OCI-LY3 (cell line): ENCODE data around the gene KRT9.

ENCODE experiments used
- H2AFZ ChIP-seq: fragments of 200-600, 300-600 bp; shearing (Covaris generic); 2 replicates; pipeline ENCODE4 v1.6.0; 2014; ENCODE audit warnings: antibody characterized with exemption, low read depth, low read length
- H3K27ac ChIP-seq: fragments of 200-600, 300-600 bp; sonication (generic); 2 replicates; pipeline ENCODE4 v1.5.1; 2014; ENCODE audit warnings: mild to moderate bottlenecking, low read length, moderate library complexity, mixed read lengths
- H3K27me3 ChIP-seq: fragments of 200-600, 300-600 bp; sonication (generic); 2 replicates; pipeline ENCODE4 v1.6.1; 2014; ENCODE audit warnings: low read depth, low read length, mixed read lengths
- H3K36me3 ChIP-seq: fragments of 200-600, 300-600 bp; sonication (generic); replicated peaks from 2 replicates; pipeline ENCODE3; 2014; ENCODE audit warnings: low read depth, low read length, mixed read lengths
- H3K4me1 ChIP-seq: fragments of 300-600, 200-600 bp; sonication (generic); 2 replicates; pipeline ENCODE4 v1.6.1; 2014; ENCODE audit warnings: low read length, mixed read lengths
- H3K4me2 ChIP-seq: fragments of 200-600, 300-600 bp; sonication (generic); 2 replicates; pipeline ENCODE4 v1.6.1; 2014; ENCODE audit warnings: low read length, mixed read lengths
- H3K4me3 ChIP-seq: fragments of 300-600, 200-600 bp; sonication (generic); 2 replicates; pipeline ENCODE4 v1.5.1; 2014; ENCODE audit warnings: antibody characterized with exemption, mild to moderate bottlenecking, low read length, moderate library complexity
- H3K79me2 ChIP-seq: fragments of 300-600, 200-600 bp; shearing (Covaris generic); 2 replicates; pipeline ENCODE4 v1.6.1; 2014; ENCODE audit warnings: mild to moderate bottlenecking, low read length, mixed read lengths
- H3K9ac ChIP-seq: fragments of 300-600, 200-600 bp; shearing (Covaris generic); 2 replicates; pipeline ENCODE4 v1.6.0; 2014; ENCODE audit warnings: mild to moderate bottlenecking, low read length, moderate library complexity
- H3K9me3 ChIP-seq: fragments of 200-600, 300-600 bp; shearing (Covaris generic); 2 replicates; pipeline ENCODE4 v1.6.1; 2014; ENCODE audit warnings: low read length, mixed read lengths; ENCODE audit not compliant: insufficient read depth
- H4K20me1 ChIP-seq: fragments of 200-600, 300-600 bp; sonication (generic); 2 replicates; pipeline ENCODE4 v1.6.1; 2016; ENCODE audit warnings: low read length, mixed read lengths; ENCODE audit not compliant: insufficient read depth
- EZH2phosphoT487 ChIP-seq: fragments of 200-600 bp; shearing (Covaris generic); IDR thresholded peaks from 2 replicates; pipeline ENCODE4 v1.6.1; 2018; ENCODE audit warnings: antibody characterized with exemption, mixed run types, low read depth
- TF ChIP-seq, protein P1 (sequence below): fragments of 200-600, 300-600 bp; sonication (generic); IDR thresholded peaks from 2 replicates; pipeline ENCODE4 v1.5.1; 2014; ENCODE audit warnings: antibody characterized with exemption, low read length, low read depth

KRT9 gene

DNA sequence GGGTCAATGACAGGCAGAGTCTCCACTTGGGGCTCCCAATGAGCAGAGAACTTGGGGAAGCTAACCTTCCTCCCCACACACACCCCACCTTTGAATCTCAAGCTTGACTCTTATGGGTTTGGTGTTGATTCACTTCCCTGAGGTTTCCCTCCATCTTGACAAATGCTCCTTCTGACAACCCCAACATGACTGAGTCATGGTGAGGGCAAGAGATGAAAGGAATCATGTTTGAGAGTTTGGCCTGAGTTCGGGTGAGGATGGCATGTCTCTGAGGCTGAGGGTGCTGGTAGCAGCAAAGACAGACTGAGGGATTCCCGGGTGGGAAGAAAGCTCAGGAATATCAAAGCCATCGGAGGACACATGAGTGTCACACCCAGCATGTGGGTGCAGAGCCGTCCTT lies 18.7 kb downstream of the KRT9 start:
- TF ChIP-seq, protein P1, sequence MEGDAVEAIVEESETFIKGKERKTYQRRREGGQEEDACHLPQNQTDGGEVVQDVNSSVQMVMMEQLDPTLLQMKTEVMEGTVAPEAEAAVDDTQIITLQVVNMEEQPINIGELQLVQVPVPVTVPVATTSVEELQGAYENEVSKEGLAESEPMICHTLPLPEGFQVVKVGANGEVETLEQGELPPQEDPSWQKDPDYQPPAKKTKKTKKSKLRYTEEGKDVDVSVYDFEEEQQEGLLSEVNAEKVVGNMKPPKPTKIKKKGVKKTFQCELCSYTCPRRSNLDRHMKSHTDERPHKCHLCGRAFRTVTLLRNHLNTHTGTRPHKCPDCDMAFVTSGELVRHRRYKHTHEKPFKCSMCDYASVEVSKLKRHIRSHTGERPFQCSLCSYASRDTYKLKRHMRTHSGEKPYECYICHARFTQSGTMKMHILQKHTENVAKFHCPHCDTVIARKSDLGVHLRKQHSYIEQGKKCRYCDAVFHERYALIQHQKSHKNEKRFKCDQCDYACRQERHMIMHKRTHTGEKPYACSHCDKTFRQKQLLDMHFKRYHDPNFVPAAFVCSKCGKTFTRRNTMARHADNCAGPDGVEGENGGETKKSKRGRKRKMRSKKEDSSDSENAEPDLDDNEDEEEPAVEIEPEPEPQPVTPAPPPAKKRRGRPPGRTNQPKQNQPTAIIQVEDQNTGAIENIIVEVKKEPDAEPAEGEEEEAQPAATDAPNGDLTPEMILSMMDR = no peak
- TF ChIP-seq EZH2phosphoT487 = no peak
- H3K9me3 ChIP-seq = no peaks in the 10 kb centered on the region
- no peak overlapping the region for H2AFZ ChIP-seq
- no peak overlapping the region for H3K4me3 ChIP-seq
- H3K27ac ChIP-seq = no peak overlapping the region
- H3K36me3 ChIP-seq = no peaks in the 10 kb centered on the region
- no peaks in the 10 kb centered on the region for H3K79me2 ChIP-seq
- H3K4me2 ChIP-seq = no peak overlapping the region
- H3K27me3 ChIP-seq = peaks cover 29% of the 10 kb centered on the region
- no peaks in the 10 kb centered on the region for H4K20me1 ChIP-seq
- H3K9ac ChIP-seq = no peak overlapping the region
- H3K4me1 ChIP-seq = peaks cover 7% of the 10 kb centered on the region

DNA sequence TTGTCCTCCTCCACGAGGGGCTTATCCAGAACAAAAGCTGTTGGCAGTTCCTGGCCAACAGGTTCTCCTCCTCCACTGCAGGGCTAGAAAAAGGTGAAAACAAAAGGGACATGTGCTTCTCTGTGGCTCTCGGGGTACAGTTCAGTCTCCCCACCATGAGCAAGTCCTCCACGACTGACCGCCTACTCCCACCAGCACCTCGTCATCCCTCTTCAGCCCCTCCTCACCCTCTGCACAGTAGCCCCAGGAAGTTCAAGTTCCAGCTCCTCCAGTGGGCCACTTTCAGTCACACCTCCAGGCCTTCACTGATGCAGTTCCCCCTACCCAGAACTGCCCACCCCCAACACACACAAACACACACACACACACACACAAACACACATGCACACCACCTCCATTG lies 19.4 kb downstream of the KRT9 start:
- H3K4me2 ChIP-seq = no peak overlapping the region
- H3K79me2 ChIP-seq = no peaks in the 10 kb centered on the region
- H3K27me3 ChIP-seq = peaks cover 22% of the 10 kb centered on the region
- H4K20me1 ChIP-seq = no peaks in the 10 kb centered on the region
- no peaks in the 10 kb centered on the region for H3K36me3 ChIP-seq
- H3K4me1 ChIP-seq = peaks cover 7% of the 10 kb centered on the region
- H3K4me3 ChIP-seq = no peak overlapping the region
- H3K9ac ChIP-seq = no peak overlapping the region
- no peak overlapping the region for H3K27ac ChIP-seq
- TF ChIP-seq EZH2phosphoT487 = no peak
- TF ChIP-seq, protein P1 = no peak
- no peaks in the 10 kb centered on the region for H3K9me3 ChIP-seq
- H2AFZ ChIP-seq = no peak overlapping the region

DNA sequence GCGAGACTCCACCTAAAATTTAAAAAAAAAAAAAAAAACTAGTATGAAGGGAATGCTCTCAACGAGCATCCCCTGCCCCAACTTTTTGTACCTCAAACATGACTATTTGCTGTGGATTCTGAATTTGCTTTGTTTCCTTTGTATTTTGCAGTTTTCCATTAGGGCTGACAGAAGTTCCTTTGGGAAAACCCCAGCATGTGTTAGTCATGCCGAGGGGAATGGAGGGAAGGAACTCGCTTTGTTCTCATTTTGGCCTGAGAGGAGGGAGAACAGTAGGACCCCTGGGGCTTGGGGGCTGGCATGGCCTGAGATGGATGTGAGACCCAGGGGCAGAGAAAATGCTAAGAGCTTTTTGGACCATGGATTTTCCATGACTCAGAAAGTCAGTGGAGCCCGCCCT lies 20.5 kb downstream of the KRT9 start:
- Histone ChIP-seq H3K9ac (no peak overlapping the region), H3K36me3 (no peaks in the 10 kb centered on the region), H3K79me2 (no peaks in the 10 kb centered on the region), H3K27ac (no peak overlapping the region), H3K4me1 (peaks cover 7% of the 10 kb centered on the region), H2AFZ (no peak overlapping the region), H4K20me1 (no peaks in the 10 kb centered on the region), H3K4me3 (no peak overlapping the region), H3K27me3 (peaks cover 21% of the 10 kb centered on the region), H3K4me2 (no peak overlapping the region), H3K9me3 (no peaks in the 10 kb centered on the region)
- TF ChIP-seq, protein P1 = no peak
- no peak for TF ChIP-seq EZH2phosphoT487

DNA sequence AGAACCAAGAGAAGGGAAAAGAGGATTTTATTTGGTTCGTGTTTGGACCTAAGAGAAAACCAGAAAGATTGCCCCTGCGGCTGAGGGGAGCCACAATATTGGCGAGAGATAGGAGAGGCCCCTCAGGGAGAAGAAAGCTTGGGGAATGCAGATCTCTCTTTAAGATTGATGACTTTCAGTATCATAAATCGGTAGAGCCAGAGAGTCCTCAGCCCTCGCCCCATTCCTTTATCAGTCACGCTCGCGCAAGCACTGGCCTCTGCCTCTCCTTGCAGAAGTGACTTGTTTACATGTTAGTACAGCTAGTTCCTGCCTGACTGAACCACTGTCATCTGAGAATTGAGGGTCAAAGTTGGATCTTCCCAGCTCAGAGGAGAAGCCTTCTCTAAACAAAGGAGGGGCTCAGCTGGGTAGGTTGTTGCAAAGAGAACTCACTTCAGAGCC lies 22.2 kb downstream of the KRT9 start:
- TF ChIP-seq, protein P1 = no peak
- TF ChIP-seq EZH2phosphoT487 = no peak
- H3K27me3 ChIP-seq = peaks cover 10% of the 10 kb centered on the region; the same call in 1 of the 2 replicates
- no peak overlapping the region for H3K27ac ChIP-seq
- H3K79me2 ChIP-seq = no peaks in the 10 kb centered on the region
- peaks cover 7% of the 10 kb centered on the region for H3K4me1 ChIP-seq
- H2AFZ ChIP-seq = peak overlapping the region; percentile 100; the same call in 1 of the 2 replicates
- no peak overlapping the region for H3K9ac ChIP-seq
- peak overlapping the region; percentile 100 for H3K4me2 ChIP-seq
- no peaks in the 10 kb centered on the region for H3K9me3 ChIP-seq
- H4K20me1 ChIP-seq = no peaks in the 10 kb centered on the region
- H3K4me3 ChIP-seq = no peak overlapping the region
- no peaks in the 10 kb centered on the region for H3K36me3 ChIP-seq
